ENCODE results near the gene BRD8.

- TF ChIP-seq CTCF (conservative IDR thresholded peaks at IDR 0.05; ENCODE audit: low read depth in 2 of 2) (no peak), EZH2 (IDR thresholded peaks at IDR 0.05; ENCODE audit: low read depth, unreplicated experiment) (no peak), EZH2phosphoT487 (IDR thresholded peaks at IDR 0.05; ENCODE audit: unreplicated experiment) (no peak), JUNB (IDR thresholded peaks at IDR 0.05; ENCODE audit: unreplicated experiment) (no peak), POLR2AphosphoS5 (IDR thresholded peaks at IDR 0.05; ENCODE audit: low read depth) (no peak), NANOG (IDR thresholded peaks at IDR 0.05; ENCODE audit: borderline replicate concordance) (no peak), CREB1 (CRISPR knock-in tag; IDR thresholded peaks at IDR 0.05; ENCODE audit: low read depth) (no peak), REST (IDR thresholded peaks at IDR 0.05; ENCODE audit: unreplicated experiment) (no peak), ETS1 (IDR thresholded peaks at IDR 0.05) (no peak), ZNF462 (CRISPR knock-in tag; IDR thresholded peaks at IDR 0.05) (no peak), ZNF114 (CRISPR knock-in tag; IDR thresholded peaks at IDR 0.05) (no peak)
These were observed 66.5 kb downstream of the BRD8 start for GRCh38 chr5:138111937-138112336.
